Central memory CD8-positive, alpha-beta T cell (primary cell): ENCODE measurements around the gene HDAC9.
"Not testable (repeated sequence)": the region's sequence is repeated elsewhere in the genome, so short reads cannot be mapped to it uniquely, and the experiment has no call there.

Source experiments
- ATAC-seq: fragments of 150-1000 bp; cut with Tn5 transposase; replicated peaks from 2 replicates; pipeline ENCODE4 v1.10.0; 2022; ENCODE audit warnings: mild to moderate bottlenecking, moderate FRiP score, moderate number of reproducible peaks; ENCODE audit not compliant: poor library complexity, severe bottlenecking; ENCODE audit errors: extremely low read depth
- DNase-seq, 2 donors: peaks; one replicate each; pipeline ENCODE4 v3.0.0; 2021; ENCODE audit warnings: low spot score in 2 of 2
- H3K27ac Mint-ChIP-seq: one replicate; pipeline ENCODE4 v1.8.0; 2022; ENCODE audit warnings: low read depth, mild to moderate bottlenecking, moderate library complexity, mixed read lengths
- H3K27me3 Mint-ChIP-seq: one replicate; pipeline ENCODE4 v1.8.0; 2022; ENCODE audit warnings: mixed read lengths
- H3K36me3 Mint-ChIP-seq: one replicate; pipeline ENCODE4 v1.8.0; 2022; ENCODE audit warnings: mild to moderate bottlenecking, moderate library complexity, mixed read lengths; ENCODE audit not compliant: insufficient read depth
- H3K4me1 Mint-ChIP-seq: one replicate; pipeline ENCODE4 v1.8.0; 2022; ENCODE audit warnings: mixed read lengths
- H3K4me3 Mint-ChIP-seq: one replicate; pipeline ENCODE4 v1.8.0; 2022; ENCODE audit warnings: mild to moderate bottlenecking, moderate library complexity, mixed read lengths
- H3K9me3 Mint-ChIP-seq: one replicate; pipeline ENCODE4 v1.8.0; 2022; ENCODE audit warnings: mixed read lengths

The HDAC9 gene

GRCh38 chr7:18965657-18966056 is 470.1 kb downstream of the HDAC9 start:
- Mint-ChIP-seq H3K27me3 (no peaks in the 10 kb centered on the region), H3K27ac (no peak overlapping the region), H3K4me1 (no peaks in the 10 kb centered on the region), H3K9me3 (peaks cover 18% of the 10 kb centered on the region), H3K36me3 (no peaks in the 10 kb centered on the region), H3K4me3 (no peak overlapping the region)
- ATAC-seq (no peak), DNase-seq (no peak)

DNA sequence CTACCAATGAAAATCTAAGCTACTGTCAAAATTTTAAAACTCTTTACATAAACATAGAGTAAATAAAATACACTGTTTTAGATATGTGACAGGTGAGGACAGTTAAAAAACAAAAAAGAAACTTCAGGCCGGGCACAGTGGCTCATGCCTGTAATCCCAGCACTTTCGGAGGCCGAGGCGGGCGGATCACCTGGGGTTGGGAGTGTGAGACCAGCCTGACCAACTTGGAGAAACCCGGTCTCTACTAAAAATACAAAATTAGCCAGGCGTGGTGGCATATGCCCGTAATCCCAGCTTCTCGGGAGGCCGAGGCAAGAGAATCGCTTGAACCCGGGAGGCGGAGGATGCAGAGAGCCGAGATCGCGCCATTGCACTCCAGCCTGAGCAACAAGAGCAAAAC is 472.2 kb downstream of the HDAC9 start:
- not testable (repeated sequence) for H3K4me3 Mint-ChIP-seq, H3K4me1 Mint-ChIP-seq, H3K36me3 Mint-ChIP-seq, ATAC-seq, DNase-seq, H3K27ac Mint-ChIP-seq, H3K27me3 Mint-ChIP-seq
- H3K9me3 Mint-ChIP-seq: peaks cover 18% of the 10 kb centered on the region

- Mint-ChIP-seq H3K27ac (no peak overlapping the region), H3K4me3 (no peak overlapping the region), H3K9me3 (peaks cover 21% of the 10 kb centered on the region), H3K4me1 (no peaks in the 10 kb centered on the region), H3K36me3 (no peaks in the 10 kb centered on the region), H3K27me3 (no peaks in the 10 kb centered on the region)
- ATAC-seq: no peak
- no peak for DNase-seq
These were observed 476.3 kb downstream of the HDAC9 start for GRCh38 chr7:18971839-18972238.

- H3K27ac Mint-ChIP-seq: no peak overlapping the region
- peaks cover 14% of the 10 kb centered on the region for H3K9me3 Mint-ChIP-seq
- H3K27me3 Mint-ChIP-seq: no peaks in the 10 kb centered on the region
- H3K4me1 Mint-ChIP-seq: no peaks in the 10 kb centered on the region
- ATAC-seq (no peak), DNase-seq (no peak)
- no peaks in the 10 kb centered on the region for H3K36me3 Mint-ChIP-seq
- no peak overlapping the region for H3K4me3 Mint-ChIP-seq
These were observed 479.3 kb downstream of the HDAC9 start for GRCh38 chr7:18974803-18975202.

GRCh38 chr7:18975276-18975675 is 479.7 kb downstream of the HDAC9 start:
- Mint-ChIP-seq H3K4me3 (no peak overlapping the region), H3K36me3 (no peaks in the 10 kb centered on the region), H3K9me3 (peaks cover 14% of the 10 kb centered on the region), H3K27ac (no peak overlapping the region), H3K27me3 (no peaks in the 10 kb centered on the region), H3K4me1 (no peaks in the 10 kb centered on the region)
- ATAC-seq (no peak), DNase-seq (no peak)

GRCh38 chr7:18975689-18976280 is 480.2 kb downstream of the HDAC9 start:
- Mint-ChIP-seq H3K4me3 (no peak overlapping the region), H3K27ac (no peak overlapping the region), H3K36me3 (no peaks in the 10 kb centered on the region), H3K27me3 (no peaks in the 10 kb centered on the region), H3K4me1 (no peaks in the 10 kb centered on the region), H3K9me3 (peaks cover 14% of the 10 kb centered on the region)
- DNase-seq (no peak), ATAC-seq (no peak)

DNA sequence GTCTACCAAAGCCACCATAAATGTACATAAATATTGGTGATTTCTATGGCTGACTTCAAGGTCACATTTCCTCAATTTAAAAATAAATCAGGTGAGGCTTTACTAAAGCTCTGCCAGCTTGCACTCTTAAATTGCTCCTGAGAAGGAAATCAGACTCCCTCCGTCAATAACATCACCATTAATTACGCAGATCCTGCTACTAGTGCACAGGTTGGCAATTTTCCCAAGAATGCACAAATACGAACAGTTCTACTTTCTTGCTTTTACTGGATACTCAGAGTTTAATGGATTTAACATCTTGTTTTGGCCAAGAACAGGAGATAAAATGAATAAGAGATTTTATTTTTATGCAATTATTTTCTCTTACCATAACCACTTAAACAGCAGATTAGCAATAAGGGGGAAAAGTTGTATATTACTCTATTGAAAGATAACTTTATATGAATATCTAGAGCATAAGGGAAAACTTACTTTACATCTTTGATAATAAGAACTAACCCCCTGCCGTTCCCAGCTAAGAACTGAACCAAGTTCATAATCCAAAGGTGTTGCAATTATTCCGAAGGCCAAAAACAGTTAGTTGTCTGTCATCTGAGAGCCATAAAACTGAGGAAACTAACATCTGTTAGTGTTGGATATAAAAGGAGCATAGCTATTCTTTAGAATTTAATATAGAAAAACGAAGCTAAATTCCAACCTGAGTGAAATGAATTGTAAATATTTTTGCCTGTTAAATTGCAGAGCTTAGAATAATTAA is 481.3 kb downstream of the HDAC9 start:
- ATAC-seq (no peak), DNase-seq (no peak)
- no peaks in the 10 kb centered on the region for H3K27me3 Mint-ChIP-seq
- no peak overlapping the region for H3K27ac Mint-ChIP-seq
- H3K9me3 Mint-ChIP-seq: peaks cover 14% of the 10 kb centered on the region
- H3K4me3 Mint-ChIP-seq: no peak overlapping the region
- H3K4me1 Mint-ChIP-seq: no peaks in the 10 kb centered on the region
- no peaks in the 10 kb centered on the region for H3K36me3 Mint-ChIP-seq

GRCh38 chr7:18978108-18978495 is 482.6 kb downstream of the HDAC9 start:
- Mint-ChIP-seq H3K27me3 (no peaks in the 10 kb centered on the region), H3K9me3 (peaks cover 14% of the 10 kb centered on the region), H3K27ac (no peak overlapping the region), H3K4me3 (no peak overlapping the region), H3K4me1 (no peaks in the 10 kb centered on the region), H3K36me3 (no peaks in the 10 kb centered on the region)
- no peak for DNase-seq
- no peak for ATAC-seq

GRCh38 chr7:18990700-18991099 is 495.2 kb downstream of the HDAC9 start:
- not testable (repeated sequence) for H3K27me3 Mint-ChIP-seq, H3K27ac Mint-ChIP-seq, H3K9me3 Mint-ChIP-seq, H3K4me3 Mint-ChIP-seq, H3K4me1 Mint-ChIP-seq, ATAC-seq, DNase-seq, H3K36me3 Mint-ChIP-seq

GRCh38 chr7:18993933-18994668 is 498.6 kb downstream of the HDAC9 start:
- Mint-ChIP-seq H3K36me3 (no peaks in the 10 kb centered on the region), H3K4me1 (no peaks in the 10 kb centered on the region), H3K27me3 (no peaks in the 10 kb centered on the region), H3K4me3 (no peak overlapping the region), H3K27ac (no peak overlapping the region), H3K9me3 (no peaks in the 10 kb centered on the region)
- DNase-seq: no peak
- ATAC-seq: no peak

DNA sequence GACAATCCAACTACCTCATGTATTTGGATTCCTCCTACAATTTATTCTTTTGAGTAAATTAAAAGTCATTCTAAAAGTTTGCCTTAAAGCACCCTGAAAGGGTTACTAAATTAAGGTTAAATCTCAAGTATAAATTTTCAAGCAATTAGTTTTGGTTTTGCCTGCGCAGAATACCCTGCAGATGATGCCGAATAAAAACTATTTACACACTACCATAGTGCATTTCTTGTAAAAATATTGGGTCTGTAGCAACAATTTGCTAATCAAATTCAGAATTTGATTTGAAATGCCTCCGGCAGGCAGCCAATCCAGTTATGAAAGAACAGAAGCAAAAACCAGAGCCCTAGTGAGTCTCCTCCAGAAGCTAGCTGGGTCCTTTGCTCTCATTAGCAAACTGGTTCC is 499.7 kb downstream of the HDAC9 start:
- no peak overlapping the region for H3K4me3 Mint-ChIP-seq
- ATAC-seq: no peak
- H3K36me3 Mint-ChIP-seq: no peaks in the 10 kb centered on the region

GRCh38 chr7:18995811-18996426 is 500.4 kb downstream of the HDAC9 start:
- no peak for ATAC-seq
- Mint-ChIP-seq H3K27ac (no peak overlapping the region), H3K36me3 (no peaks in the 10 kb centered on the region), H3K4me3 (no peak overlapping the region), H3K9me3 (no peaks in the 10 kb centered on the region), H3K27me3 (no peaks in the 10 kb centered on the region), H3K4me1 (no peaks in the 10 kb centered on the region)
- DNase-seq: no peak

More for the DNA sequence above, 499.7 kb downstream of the HDAC9 start:
- no peak overlapping the region for H3K27ac Mint-ChIP-seq
- no peaks in the 10 kb centered on the region for H3K27me3 Mint-ChIP-seq
- no peaks in the 10 kb centered on the region for H3K9me3 Mint-ChIP-seq
- DNase-seq: no peak
- no peaks in the 10 kb centered on the region for H3K4me1 Mint-ChIP-seq
